Cardiac muscle cell (in vitro differentiated cells and primary cell): Measurements from ENCODE around the gene SPATA18. TPM values are rescaled to one million over a fixed set of nuclear protein-coding genes. Genes with fewer than 3 reads are reported as not detected.

Source experiments
- DNase-seq, 2 donors: peaks; one replicate each; pipeline versions ENCODE4 v3.0.0 to v3.0.0-alpha.2; 2010 to 2017; ENCODE audit warnings: low read depth in 1 of 2, low spot score in 1 of 2
- H3K27ac ChIP-seq: fragments of 200-600 bp; sonication (generic); 2 replicates; pipeline ENCODE4 v1.5.1; 2016
- H3K27me3 ChIP-seq: fragments of 200-600 bp; sonication (generic); 2 replicates; pipeline ENCODE4 v1.6.0; 2016; ENCODE audit warnings: control low read depth
- H3K36me3 ChIP-seq: fragments of 200-600 bp; sonication (generic); 2 replicates; pipeline ENCODE4 v1.5.1; 2016; ENCODE audit warnings: control low read depth
- H3K4me1 ChIP-seq: fragments of 200-600 bp; sonication (generic); 2 replicates; pipeline ENCODE4 v1.8.1; 2017; ENCODE audit warnings: low read depth, mild to moderate bottlenecking, mixed run types
- H3K4me3 ChIP-seq: fragments of 200-600 bp; sonication (generic); 2 replicates; pipeline ENCODE4 v1.5.1; 2016; ENCODE audit warnings: mild to moderate bottlenecking
- H3K9me3 ChIP-seq: fragments of 200-600 bp; sonication (generic); 2 replicates; pipeline ENCODE4 v1.5.1; 2017; ENCODE audit warnings: low read depth, mild to moderate bottlenecking, control low read depth
- CTCF ChIP-seq: IDR thresholded peaks from 2 replicates; pipeline ENCODE4 v1.5.1; 2012; ENCODE audit warnings: low read depth, mild to moderate bottlenecking, low read length
- polyA plus RNA-seq: library from polyadenylated mRNA; unstranded; fragments of >200 nt; fragmentation: Nextera tagmentation; extraction: Ambion mirVana; gene quantifications from 2 replicates; pipeline ENCODE4 v1.2.1, GENCODE V29; 2016
- total RNA-seq: library from RNA; depleted of rRNA; stranded (reverse); fragments of >200 nt; gene quantifications from 2 replicates; pipeline ENCODE4 v1.2.3, GENCODE V29; 2016

The SPATA18 gene
- total and polyA plus RNA-seq, 2 experiments from 2014 or later = 5.5 to 17.2 TPM

GRCh38 chr4:52093466-52093865, 42.4 kb downstream of the SPATA18 start:
- Histone ChIP-seq H3K36me3 (no peaks in the 10 kb centered on the region), H3K27ac (no peak overlapping the region), H3K27me3 (no peaks in the 10 kb centered on the region), H3K9me3 (no peaks in the 10 kb centered on the region), H3K4me1 (peaks cover 14% of the 10 kb centered on the region), H3K4me3 (no peak overlapping the region)
- TF ChIP-seq CTCF = no peak
- no peak for DNase-seq

- peaks cover 19% of the 10 kb centered on the region for H3K4me1 ChIP-seq
- H3K9me3 ChIP-seq = no peaks in the 10 kb centered on the region
- no peak overlapping the region for H3K4me3 ChIP-seq
- no peak overlapping the region for H3K27ac ChIP-seq
- no peaks in the 10 kb centered on the region for H3K36me3 ChIP-seq
- DNase-seq = no peak
- H3K27me3 ChIP-seq = no peaks in the 10 kb centered on the region
- no peak for TF ChIP-seq CTCF
Observed at GRCh38 chr4:52094376-52095145, 43.5 kb downstream of the SPATA18 start.

GRCh38 chr4:52095374-52095773, 44.3 kb downstream of the SPATA18 start:
- no peaks in the 10 kb centered on the region for H3K9me3 ChIP-seq
- no peak overlapping the region for H3K27ac ChIP-seq
- peaks cover 27% of the 10 kb centered on the region for H3K4me1 ChIP-seq
- no peak overlapping the region for H3K4me3 ChIP-seq
- TF ChIP-seq CTCF = no peak
- DNase-seq = no peak
- H3K27me3 ChIP-seq = no peaks in the 10 kb centered on the region
- H3K36me3 ChIP-seq = no peaks in the 10 kb centered on the region

GRCh38 chr4:52096048-52096447, 44.9 kb downstream of the SPATA18 start:
- Histone ChIP-seq H3K27me3 (no peaks in the 10 kb centered on the region), H3K4me3 (no peak overlapping the region), H3K27ac (no peak overlapping the region), H3K4me1 (peaks cover 28% of the 10 kb centered on the region), H3K9me3 (no peaks in the 10 kb centered on the region), H3K36me3 (no peaks in the 10 kb centered on the region)
- no peak for DNase-seq
- TF ChIP-seq CTCF = no peak

GRCh38 chr4:52098618-52099017, 47.5 kb downstream of the SPATA18 start:
- no peaks in the 10 kb centered on the region for H3K9me3 ChIP-seq
- H3K36me3 ChIP-seq = no peaks in the 10 kb centered on the region
- no peak overlapping the region for H3K27ac ChIP-seq
- peaks cover 28% of the 10 kb centered on the region for H3K4me1 ChIP-seq
- no peak for TF ChIP-seq CTCF
- H3K4me3 ChIP-seq = no peak overlapping the region
- DNase-seq = peak in 1 of 2 donors; percentile 13
- no peaks in the 10 kb centered on the region for H3K27me3 ChIP-seq
